Gastroesophageal sphincter (tissue), 3 donors: ENCODE data around the gene TMEM184A.

Source experiments
- EP300 ChIP-seq: sonication (generic); formaldehyde crosslinking; IDR thresholded peaks from one replicate; pipeline ENCODE4 v1.6.1; 2017; ENCODE audit warnings: antibody characterized with exemption, mild to moderate bottlenecking
- POLR2A ChIP-seq, 2 donors: fragments of 450-650 bp; IDR thresholded peaks; one replicate each; pipeline ENCODE4 v1.6.1; 2017; ENCODE audit warnings: antibody characterized with exemption in 2 of 2, mild to moderate bottlenecking in 2 of 2, moderate library complexity in 1 of 2
- POLR2AphosphoS5 ChIP-seq: sonication (generic); formaldehyde crosslinking; IDR thresholded peaks from one replicate; pipeline ENCODE4 v1.6.1; 2017; ENCODE audit warnings: antibody characterized with exemption
- TF ChIP-seq, protein P1 (sequence below), 4 experiments: fragments of 200-600 bp in 2 of 4; fragments of 450-650 bp in 2 of 4; sonication (generic) in 1 of 4; IDR thresholded peaks; one replicate each; pipeline ENCODE4 v1.5.1; 2017 to 2019; ENCODE audit warnings: antibody characterized with exemption in 4 of 4, mild to moderate bottlenecking in 2 of 4, moderate library complexity in 2 of 4

DNA sequence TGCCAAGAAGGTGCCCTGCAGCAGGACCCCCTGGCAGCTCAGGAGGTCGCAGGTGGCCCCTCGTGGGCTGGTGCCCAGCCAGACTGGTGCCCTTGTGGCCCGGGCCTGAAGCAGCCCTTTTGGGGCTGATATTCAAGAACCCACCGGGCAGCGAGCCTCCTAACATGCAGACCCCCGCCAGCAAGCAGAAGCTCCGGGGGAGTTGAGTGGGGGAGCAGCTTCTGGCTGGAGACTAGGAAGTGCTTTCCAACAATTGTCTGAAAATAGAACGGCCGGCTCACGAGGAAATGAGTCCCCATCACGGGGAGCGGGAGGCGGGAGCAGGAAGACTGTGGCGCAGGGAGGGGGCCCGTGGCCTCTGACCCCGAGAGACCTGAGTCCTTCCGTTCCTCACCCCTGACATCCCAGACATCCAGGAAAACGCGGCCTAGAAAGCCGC is 42.3 kb downstream of the TMEM184A start:
- TF ChIP-seq, protein P1, sequence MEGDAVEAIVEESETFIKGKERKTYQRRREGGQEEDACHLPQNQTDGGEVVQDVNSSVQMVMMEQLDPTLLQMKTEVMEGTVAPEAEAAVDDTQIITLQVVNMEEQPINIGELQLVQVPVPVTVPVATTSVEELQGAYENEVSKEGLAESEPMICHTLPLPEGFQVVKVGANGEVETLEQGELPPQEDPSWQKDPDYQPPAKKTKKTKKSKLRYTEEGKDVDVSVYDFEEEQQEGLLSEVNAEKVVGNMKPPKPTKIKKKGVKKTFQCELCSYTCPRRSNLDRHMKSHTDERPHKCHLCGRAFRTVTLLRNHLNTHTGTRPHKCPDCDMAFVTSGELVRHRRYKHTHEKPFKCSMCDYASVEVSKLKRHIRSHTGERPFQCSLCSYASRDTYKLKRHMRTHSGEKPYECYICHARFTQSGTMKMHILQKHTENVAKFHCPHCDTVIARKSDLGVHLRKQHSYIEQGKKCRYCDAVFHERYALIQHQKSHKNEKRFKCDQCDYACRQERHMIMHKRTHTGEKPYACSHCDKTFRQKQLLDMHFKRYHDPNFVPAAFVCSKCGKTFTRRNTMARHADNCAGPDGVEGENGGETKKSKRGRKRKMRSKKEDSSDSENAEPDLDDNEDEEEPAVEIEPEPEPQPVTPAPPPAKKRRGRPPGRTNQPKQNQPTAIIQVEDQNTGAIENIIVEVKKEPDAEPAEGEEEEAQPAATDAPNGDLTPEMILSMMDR (IDR thresholded peaks at IDR 0.05), result no peak
- no peak for TF ChIP-seq POLR2A (IDR thresholded peaks at IDR 0.05)
- no peak for TF ChIP-seq EP300
- no peak for TF ChIP-seq POLR2AphosphoS5
